IPS-18a (cell line): ENCODE measurements around the gene CARMIL1.
A peak's percentile ranks its signal among the peaks of the same experiment; 100 is the strongest.

Source experiments
- H3K27ac ChIP-seq: one replicate; pipeline ENCODE4 v1.5.1; 2013; ENCODE audit warnings: low read length
- H3K27me3 ChIP-seq: one replicate; pipeline ENCODE4 v1.6.1; 2013; ENCODE audit warnings: mild to moderate bottlenecking, low read length; ENCODE audit not compliant: control insufficient read depth, insufficient read depth
- H3K36me3 ChIP-seq: one replicate; pipeline ENCODE4 v1.6.1; 2013; ENCODE audit warnings: low read depth, low read length; ENCODE audit not compliant: control insufficient read depth
- H3K4me1 ChIP-seq: one replicate; pipeline ENCODE4 v1.6.1; 2013; ENCODE audit warnings: low read depth, low read length; ENCODE audit not compliant: control insufficient read depth
- H3K4me3 ChIP-seq: one replicate; pipeline ENCODE4 v1.5.1; 2013; ENCODE audit warnings: low read length
- H3K9ac ChIP-seq: one replicate; pipeline ENCODE4 v1.6.1; 2013; ENCODE audit warnings: mild to moderate bottlenecking, low read length, moderate library complexity
- H3K9me3 ChIP-seq: one replicate; pipeline ENCODE4 v1.6.1; 2013; ENCODE audit warnings: low read depth, low read length; ENCODE audit not compliant: control insufficient read depth

Gene CARMIL1

GRCh38 chr6:25251426-25251825 lies 27.7 kb upstream of the CARMIL1 start:
- H3K27me3 ChIP-seq = no peaks in the 10 kb centered on the region
- H3K4me1 ChIP-seq = no peaks in the 10 kb centered on the region
- no peak overlapping the region for H3K4me3 ChIP-seq
- no peaks in the 10 kb centered on the region for H3K9me3 ChIP-seq
- no peak overlapping the region for H3K9ac ChIP-seq
- H3K27ac ChIP-seq = no peak overlapping the region
- H3K36me3 ChIP-seq = no peaks in the 10 kb centered on the region

GRCh38 chr6:25253351-25253750 lies 25.8 kb upstream of the CARMIL1 start:
- H3K27me3 ChIP-seq = no peaks in the 10 kb centered on the region
- no peaks in the 10 kb centered on the region for H3K36me3 ChIP-seq
- H3K27ac ChIP-seq = no peak overlapping the region
- no peaks in the 10 kb centered on the region for H3K9me3 ChIP-seq
- no peak overlapping the region for H3K4me3 ChIP-seq
- no peak overlapping the region for H3K9ac ChIP-seq
- H3K4me1 ChIP-seq = no peaks in the 10 kb centered on the region

- Histone ChIP-seq H3K9me3 (no peaks in the 10 kb centered on the region), H3K27me3 (no peaks in the 10 kb centered on the region), H3K4me1 (no peaks in the 10 kb centered on the region), H3K4me3 (no peak overlapping the region), H3K9ac (no peak overlapping the region), H3K36me3 (no peaks in the 10 kb centered on the region), H3K27ac (no peak overlapping the region)
Measured at GRCh38 chr6:25254671-25255070, 24.5 kb upstream of the CARMIL1 start.

GRCh38 chr6:25257686-25258348 lies 21.4 kb upstream of the CARMIL1 start:
- H3K27ac ChIP-seq = no peak overlapping the region
- no peak overlapping the region for H3K9ac ChIP-seq
- no peaks in the 10 kb centered on the region for H3K27me3 ChIP-seq
- no peak overlapping the region for H3K4me3 ChIP-seq
- H3K4me1 ChIP-seq = no peaks in the 10 kb centered on the region
- no peaks in the 10 kb centered on the region for H3K9me3 ChIP-seq
- no peaks in the 10 kb centered on the region for H3K36me3 ChIP-seq

GRCh38 chr6:25259756-25260155 lies 19.4 kb upstream of the CARMIL1 start:
- H3K27ac ChIP-seq = no peak overlapping the region
- no peaks in the 10 kb centered on the region for H3K27me3 ChIP-seq
- H3K4me1 ChIP-seq = no peaks in the 10 kb centered on the region
- no peak overlapping the region for H3K9ac ChIP-seq
- H3K36me3 ChIP-seq = no peaks in the 10 kb centered on the region
- no peaks in the 10 kb centered on the region for H3K9me3 ChIP-seq
- no peak overlapping the region for H3K4me3 ChIP-seq

GRCh38 chr6:25263657-25264056 lies 15.5 kb upstream of the CARMIL1 start:
- Histone ChIP-seq H3K27me3 (no peaks in the 10 kb centered on the region), H3K9me3 (no peaks in the 10 kb centered on the region), H3K36me3 (no peaks in the 10 kb centered on the region), H3K9ac (no peak overlapping the region), H3K4me3 (no peak overlapping the region), H3K4me1 (no peaks in the 10 kb centered on the region), H3K27ac (no peak overlapping the region)

- H3K27ac ChIP-seq = no peak overlapping the region
- H3K36me3 ChIP-seq = no peaks in the 10 kb centered on the region
- no peaks in the 10 kb centered on the region for H3K27me3 ChIP-seq
Measured at GRCh38 chr6:25266456-25267100, 12.6 kb upstream of the CARMIL1 start.

GRCh38 chr6:25267662-25268061 lies 11.5 kb upstream of the CARMIL1 start:
- Histone ChIP-seq H3K4me1 (no peaks in the 10 kb centered on the region), H3K4me3 (no peak overlapping the region), H3K27ac (no peak overlapping the region), H3K9ac (no peak overlapping the region), H3K27me3 (no peaks in the 10 kb centered on the region), H3K36me3 (no peaks in the 10 kb centered on the region), H3K9me3 (no peaks in the 10 kb centered on the region)

More at GRCh38 chr6:25266456-25267100, 12.6 kb upstream of the CARMIL1 start:
- no peak overlapping the region for H3K9ac ChIP-seq
- H3K9me3 ChIP-seq = no peaks in the 10 kb centered on the region
- H3K4me3 ChIP-seq = no peak overlapping the region
- no peaks in the 10 kb centered on the region for H3K4me1 ChIP-seq

- no peaks in the 10 kb centered on the region for H3K9me3 ChIP-seq
- H3K27ac ChIP-seq = no peak overlapping the region
- H3K4me1 ChIP-seq = no peaks in the 10 kb centered on the region
Measured at GRCh38 chr6:25270559-25270958, 8.6 kb upstream of the CARMIL1 start.

GRCh38 chr6:25275436-25275835 lies 3.7 kb upstream of the CARMIL1 start:
- Histone ChIP-seq H3K9me3 (no peaks in the 10 kb centered on the region), H3K27me3 (peaks cover 6% of the 10 kb centered on the region), H3K4me1 (peaks cover 12% of the 10 kb centered on the region), H3K27ac (no peak overlapping the region), H3K36me3 (no peaks in the 10 kb centered on the region), H3K9ac (no peak overlapping the region), H3K4me3 (no peak overlapping the region)

More at GRCh38 chr6:25270559-25270958, 8.6 kb upstream of the CARMIL1 start:
- H3K36me3 ChIP-seq = no peaks in the 10 kb centered on the region
- H3K9ac ChIP-seq = no peak overlapping the region
- H3K4me3 ChIP-seq = no peak overlapping the region
- H3K27me3 ChIP-seq = no peaks in the 10 kb centered on the region

- Histone ChIP-seq H3K9me3 (no peaks in the 10 kb centered on the region), H3K27ac (no peak overlapping the region), H3K4me1 (peaks cover 20% of the 10 kb centered on the region), H3K36me3 (no peaks in the 10 kb centered on the region), H3K4me3 (no peak overlapping the region), H3K9ac (no peak overlapping the region), H3K27me3 (peaks cover 6% of the 10 kb centered on the region)
Measured at GRCh38 chr6:25277386-25277785, 1.8 kb upstream of the CARMIL1 start.

- Histone ChIP-seq H3K27ac (no peak overlapping the region), H3K4me3 (peak overlapping the region; percentile 91), H3K9me3 (no peaks in the 10 kb centered on the region), H3K36me3 (no peaks in the 10 kb centered on the region), H3K27me3 (peaks cover 6% of the 10 kb centered on the region), H3K4me1 (peaks cover 20% of the 10 kb centered on the region), H3K9ac (no peak overlapping the region)
Measured at GRCh38 chr6:25277857-25278256, 1.3 kb upstream of the CARMIL1 start.
